NCI-H2196 treated with DMSO at 0.1 percent for 48 hours (cell line): Measurements from ENCODE around the gene GLRX.
A peak's percentile ranks its signal among the peaks of the same experiment; 100 is the strongest.
"Not testable (repeated sequence)": the region's sequence is repeated elsewhere in the genome, so short reads cannot be mapped to it uniquely, and the experiment has no call there.

Experiments
- DNase-seq: peaks from one replicate; lab custom pipeline; 2025; ENCODE audit not compliant: unreplicated experiment; lab: John Stamatoyannopoulos, UW

Gene GLRX

GRCh38 chr5:95822542-95823181 is at the start of gene GLRX:
Gene GLRX, minus strand, starts transcription at chr5:95822726. Its CDS starts 64 bp downstream, at chr5:95822662.
- DNase-seq, result peak; percentile 11

GRCh38 chr5:95871146-95871806 is 48.8 kb upstream of the GLRX start:
- DNase-seq, result no peak

GRCh38 chr5:95870105-95870672 is 47.7 kb upstream of the GLRX start:
- DNase-seq, result no peak

DNA sequence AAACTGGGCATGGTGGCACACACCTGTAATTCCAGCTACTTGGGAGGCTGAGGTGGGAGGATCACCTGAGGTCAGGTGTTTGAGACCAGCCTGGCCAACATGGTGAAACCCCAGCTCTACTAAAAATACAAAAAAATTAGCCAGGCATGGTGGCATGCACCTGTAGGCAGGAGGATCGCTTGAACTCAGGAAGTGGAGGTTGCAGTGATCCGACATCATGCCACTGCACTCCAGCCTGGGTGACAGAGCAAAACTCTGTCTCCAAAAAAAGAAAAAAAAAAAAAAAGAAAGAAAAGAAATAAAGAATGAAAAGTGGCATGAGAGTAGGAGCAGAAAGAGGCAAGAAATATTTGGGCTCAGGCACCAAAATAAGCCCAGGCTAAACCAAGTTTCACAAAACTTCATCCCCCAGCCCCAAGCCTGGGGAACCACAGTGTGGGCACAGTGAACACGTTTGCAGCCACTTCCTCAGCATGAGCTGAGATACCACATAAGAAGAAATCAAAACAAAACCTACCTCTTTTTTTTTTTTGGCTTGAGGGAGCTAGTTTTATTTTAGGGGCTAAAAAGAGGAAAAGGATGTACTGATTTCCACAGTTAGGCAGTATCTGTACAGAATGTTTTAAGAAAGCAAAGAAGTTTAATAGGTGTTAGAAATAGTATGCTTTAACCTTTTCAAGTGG is 46.8 kb upstream of the GLRX start:
- not testable (repeated sequence) for DNase-seq

DNA sequence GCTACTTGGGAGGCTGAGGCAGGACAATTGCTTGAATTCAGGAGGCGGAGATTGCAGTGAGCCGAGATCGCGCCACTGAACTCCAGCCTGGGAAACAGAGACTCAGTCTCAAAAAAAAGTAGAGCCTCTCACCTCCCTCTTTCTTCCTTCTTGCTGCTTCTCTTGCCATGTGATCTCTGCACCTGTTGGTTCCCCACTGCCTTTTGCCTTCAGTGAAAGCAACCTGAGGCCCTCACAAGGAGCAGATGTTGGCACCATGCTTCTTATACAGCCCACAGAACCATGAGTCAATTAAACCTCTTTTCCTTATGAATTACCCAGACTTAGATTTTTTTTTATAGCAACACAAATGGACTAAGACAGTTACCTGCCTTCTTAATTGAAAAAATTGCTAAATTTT is 45.6 kb upstream of the GLRX start:
- no peak for DNase-seq

DNA sequence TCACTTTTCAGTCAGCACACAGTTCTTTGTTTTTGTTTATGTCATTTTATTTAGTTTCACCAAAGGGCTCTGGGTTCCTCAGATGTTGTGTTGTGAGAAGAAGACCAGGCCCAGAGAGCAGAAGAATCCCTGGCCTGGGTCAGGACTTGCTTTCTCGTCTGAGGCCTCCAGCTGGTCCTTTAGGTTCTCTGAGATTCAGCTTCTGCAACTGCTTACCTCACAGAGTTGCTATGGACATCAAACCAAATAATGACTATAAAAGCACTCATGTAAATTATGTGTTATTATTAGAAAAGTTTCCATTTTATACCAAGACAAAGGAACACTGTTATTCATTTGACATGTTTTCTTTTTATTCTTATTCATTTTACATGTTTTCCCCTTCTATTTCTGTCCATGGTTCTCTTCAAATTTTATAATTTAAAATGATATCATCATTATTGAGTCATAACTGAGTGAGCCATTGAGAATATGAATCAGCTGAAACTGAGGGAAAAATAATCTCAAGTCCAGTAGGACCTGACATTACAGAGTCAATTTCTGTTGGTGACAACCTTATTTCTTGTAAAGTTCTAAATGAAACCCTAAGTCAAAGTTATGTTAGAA is 44.0 kb upstream of the GLRX start:
- DNase-seq, result no peak

GRCh38 chr5:95864944-95865504 is 42.5 kb upstream of the GLRX start:
- DNase-seq, result no peak

DNA sequence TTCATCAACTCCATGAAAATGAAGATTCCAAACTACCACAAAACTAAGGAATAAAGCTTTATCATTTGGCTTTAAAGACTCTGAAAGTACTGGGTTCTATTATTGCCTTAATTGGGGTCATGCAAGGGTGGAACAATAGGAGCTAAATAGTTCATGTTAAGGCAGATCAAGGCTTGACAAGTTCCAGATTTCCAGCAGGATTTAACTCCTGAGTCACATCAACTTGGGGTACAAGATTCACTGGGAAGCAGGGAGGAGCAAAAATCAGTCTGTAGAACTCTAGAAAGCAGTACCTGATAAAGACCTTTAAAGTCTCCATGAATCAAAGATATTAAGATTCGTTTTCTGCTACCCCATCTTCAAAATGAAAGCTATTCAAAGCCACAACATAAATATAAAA is 41.9 kb upstream of the GLRX start:
- no peak for DNase-seq

DNA sequence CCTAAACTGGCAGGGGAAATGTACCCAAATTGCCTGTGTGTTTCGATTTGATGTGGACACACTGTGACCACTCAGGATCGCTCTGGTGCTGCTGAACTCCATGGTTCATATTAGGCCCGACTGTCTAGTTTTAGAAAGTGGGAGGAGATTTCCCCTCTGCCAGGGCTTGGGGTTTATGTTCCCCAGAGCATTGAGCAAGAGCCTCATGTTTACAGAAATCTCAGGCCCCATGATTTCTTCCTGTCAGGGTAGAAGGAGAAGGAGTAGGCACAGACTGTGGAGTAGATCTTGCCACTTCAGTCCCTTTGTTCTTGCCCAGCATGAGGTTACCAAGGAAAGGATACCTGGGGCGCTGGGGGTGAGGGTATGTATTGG is 40.8 kb upstream of the GLRX start:
- DNase-seq, result no peak

- DNase-seq, result no peak
Measured at GRCh38 chr5:95862671-95863382, 40.3 kb upstream of the GLRX start.

DNA sequence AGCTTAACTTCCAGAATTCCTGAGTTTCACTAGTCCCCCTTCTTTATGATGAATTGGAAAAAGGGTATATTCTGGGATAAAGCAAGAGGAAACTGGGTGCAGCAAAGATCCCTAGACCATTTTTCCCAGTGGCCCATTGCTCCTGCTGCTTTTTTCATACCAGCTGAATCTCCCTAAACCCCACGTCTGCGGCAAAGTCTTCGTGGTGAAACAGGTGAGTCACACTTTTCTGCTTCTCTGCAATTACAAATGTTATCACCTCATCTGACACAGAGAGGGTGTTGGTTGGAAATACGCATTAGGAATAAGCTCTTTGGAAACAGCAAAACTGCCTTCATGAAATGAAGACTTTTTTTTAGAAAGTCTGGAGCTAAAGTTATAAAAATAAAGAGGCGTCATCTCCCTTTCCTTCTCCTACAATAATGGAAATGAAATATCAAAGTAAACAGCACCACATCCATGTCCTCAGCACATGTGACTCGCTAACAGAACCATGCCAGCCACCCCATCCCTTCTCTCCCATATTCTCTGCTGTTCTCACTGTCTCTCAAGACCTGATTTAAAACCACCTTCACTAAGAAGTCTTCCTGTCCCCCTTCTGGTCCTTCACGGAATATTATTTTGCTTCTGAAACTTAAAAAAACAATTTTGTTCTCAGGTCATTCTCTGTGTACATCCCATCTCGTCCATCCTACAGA is 39.5 kb upstream of the GLRX start:
- DNase-seq, result no peak

GRCh38 chr5:95861221-95861863 is 38.8 kb upstream of the GLRX start:
- peak; percentile 22 for DNase-seq

DNA sequence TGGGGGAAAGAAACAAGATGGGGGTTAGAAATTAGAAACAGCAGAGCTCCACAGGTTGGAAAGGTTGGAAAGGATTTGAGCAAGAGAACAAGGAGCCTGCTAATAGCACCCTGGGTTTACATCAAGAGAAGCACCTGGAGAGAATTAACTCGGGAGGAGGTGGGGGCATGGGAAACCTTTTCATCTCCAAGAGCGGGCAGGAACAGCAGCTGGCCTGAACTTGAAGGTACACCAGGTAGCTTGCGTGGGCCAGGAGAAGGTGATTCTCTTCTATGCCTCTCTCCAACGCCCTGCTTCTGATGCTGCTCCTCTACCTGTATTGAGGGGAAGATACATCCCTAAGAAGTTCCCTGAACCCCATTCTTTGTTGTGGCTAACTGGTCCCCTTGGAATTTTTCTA is 37.1 kb upstream of the GLRX start:
- DNase-seq, result no peak

- peak; percentile 34 for DNase-seq
Measured at GRCh38 chr5:95858661-95859595, 36.4 kb upstream of the GLRX start.

DNA sequence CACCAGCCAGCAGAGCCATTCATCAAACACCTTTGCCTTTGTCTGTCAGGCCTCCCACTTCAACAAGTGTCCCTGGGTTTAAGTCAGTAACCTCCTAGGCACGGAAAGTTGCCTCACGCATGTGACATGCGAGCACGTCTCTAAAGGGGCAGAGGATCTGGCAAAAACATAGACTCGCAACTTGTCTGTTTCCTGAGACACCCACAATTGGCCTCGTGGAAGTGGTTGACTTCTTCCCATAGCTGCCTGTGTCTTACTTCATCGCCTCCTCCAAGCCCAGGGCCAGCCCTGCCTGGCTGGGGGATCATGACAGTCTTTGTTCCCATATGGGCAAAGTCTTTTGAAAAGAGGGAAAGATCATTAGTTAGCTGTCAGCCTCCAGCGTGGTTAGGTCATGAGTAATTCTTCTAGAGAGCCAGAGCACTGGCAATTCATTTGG is 35.5 kb upstream of the GLRX start:
- DNase-seq, result no peak

GRCh38 chr5:95857185-95857945 is 34.8 kb upstream of the GLRX start:
- DNase-seq, result no peak

GRCh38 chr5:95856501-95856981 is 34.0 kb upstream of the GLRX start:
- DNase-seq, result no peak

DNA sequence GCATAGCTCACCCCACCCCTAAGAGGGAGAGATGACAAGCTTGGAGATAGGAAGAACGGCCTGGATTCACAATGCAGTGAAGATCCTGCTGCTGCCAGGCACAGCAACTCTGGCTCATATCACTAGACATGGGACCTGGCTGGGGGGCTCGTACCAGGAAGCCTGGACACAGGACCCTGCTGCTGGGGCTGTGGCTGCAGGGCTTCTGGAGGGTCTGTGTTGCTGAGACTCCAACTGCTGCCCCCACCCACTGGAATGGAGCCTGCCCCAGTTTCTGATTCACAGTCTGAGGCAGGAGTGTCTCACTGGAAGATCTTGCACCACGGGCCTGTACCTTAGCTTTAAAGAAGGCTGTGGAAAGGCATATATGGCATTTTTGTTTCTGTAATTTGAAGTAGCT is 31.0 kb upstream of the GLRX start:
- DNase-seq, result no peak
